Activated CD8-positive, alpha-beta memory T cell treated with anti-CD3 and anti-CD28 coated beads, Interleukin-2, amount 50 U/mL, for 24 hours (primary cell): ENCODE data around the gene TNPO3.

Experiments
- DNase-seq: peaks from one replicate; pipeline ENCODE4 v3.0.0-alpha.2; 2020; ENCODE audit errors: extremely low read depth

Gene TNPO3

GRCh38 chr7:129054438-129055293 is at the start of gene TNPO3:
Gene TNPO3 (minus strand): TSS chr7:129055111. CDS start chr7:129054770, 341 bp downstream.
- DNase-seq, result peak; percentile 86

DNA sequence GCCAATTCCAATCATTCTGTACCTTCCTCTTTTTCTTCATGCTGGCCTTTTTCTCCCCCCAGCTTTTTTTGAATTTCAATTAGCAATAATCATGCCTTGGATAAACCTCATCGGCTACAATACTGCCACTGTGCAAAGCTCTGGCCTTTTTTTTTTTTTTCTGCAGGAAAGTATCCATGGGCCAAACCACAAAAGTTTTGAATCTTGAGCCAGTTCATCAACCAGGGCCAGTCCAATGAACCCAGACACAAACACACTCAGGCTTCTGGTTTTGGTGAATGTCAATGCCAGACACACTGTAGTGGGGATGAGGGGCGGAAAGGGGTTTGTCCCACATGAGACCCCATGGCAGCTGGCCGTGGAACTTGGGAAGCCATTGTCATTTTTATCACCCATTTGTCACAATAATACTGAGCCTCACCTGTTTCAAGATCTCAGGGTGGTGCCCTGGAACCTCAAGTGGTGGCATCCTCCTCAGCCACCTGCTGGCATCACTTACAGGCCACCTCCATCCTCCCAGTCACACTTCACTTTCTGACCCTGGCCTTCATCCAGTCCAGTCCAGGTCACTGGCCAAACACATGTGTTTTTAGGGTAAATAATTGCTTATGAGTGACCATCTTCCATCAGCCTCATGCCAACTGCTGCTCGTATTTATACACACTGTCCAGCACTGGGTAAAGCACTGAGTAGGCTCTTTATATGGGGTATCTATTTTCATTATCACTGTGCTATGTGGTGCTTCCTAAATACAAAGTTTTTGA is 48.8 kb upstream of the TNPO3 start:
- DNase-seq, result no peak

- DNase-seq, result no peak
Observed at GRCh38 chr7:129101746-129102145, 46.8 kb upstream of the TNPO3 start.

GRCh38 chr7:129100827-129101166 is 45.9 kb upstream of the TNPO3 start:
- DNase-seq, result no peak

DNA sequence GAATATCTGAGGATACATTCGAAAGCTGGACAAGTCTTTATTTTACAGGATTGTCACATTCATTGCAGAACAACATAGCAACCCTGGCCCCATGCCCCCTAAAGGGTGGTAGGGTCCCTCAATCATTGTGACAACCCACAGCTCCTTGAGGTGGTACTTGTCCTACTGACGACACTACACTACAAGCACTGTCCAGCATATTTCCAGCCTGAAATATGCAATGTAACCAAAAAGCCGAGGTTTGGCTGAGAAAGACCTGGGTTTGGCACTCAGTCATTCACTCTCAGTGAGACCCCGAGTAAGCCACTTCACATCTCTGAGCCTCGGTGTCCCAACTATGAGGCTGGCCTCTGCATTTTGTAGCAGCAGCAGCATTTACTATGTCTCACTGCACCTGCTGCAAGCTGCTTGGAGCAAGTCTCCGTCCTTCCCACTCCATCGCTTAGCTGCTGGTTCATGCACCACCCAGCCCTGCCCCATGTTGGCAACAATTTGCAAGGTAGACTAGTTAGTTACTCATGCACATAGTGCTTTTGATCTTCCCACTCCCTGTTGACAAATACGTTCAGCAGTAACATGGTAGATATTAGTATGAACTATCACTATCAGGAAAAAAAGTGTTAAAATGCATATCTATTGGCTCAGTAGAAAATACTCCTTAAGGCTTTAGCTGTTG is 43.6 kb upstream of the TNPO3 start:
- DNase-seq, result no peak

- no peak for DNase-seq
Observed at GRCh38 chr7:129095258-129095657, 40.3 kb upstream of the TNPO3 start.

DNA sequence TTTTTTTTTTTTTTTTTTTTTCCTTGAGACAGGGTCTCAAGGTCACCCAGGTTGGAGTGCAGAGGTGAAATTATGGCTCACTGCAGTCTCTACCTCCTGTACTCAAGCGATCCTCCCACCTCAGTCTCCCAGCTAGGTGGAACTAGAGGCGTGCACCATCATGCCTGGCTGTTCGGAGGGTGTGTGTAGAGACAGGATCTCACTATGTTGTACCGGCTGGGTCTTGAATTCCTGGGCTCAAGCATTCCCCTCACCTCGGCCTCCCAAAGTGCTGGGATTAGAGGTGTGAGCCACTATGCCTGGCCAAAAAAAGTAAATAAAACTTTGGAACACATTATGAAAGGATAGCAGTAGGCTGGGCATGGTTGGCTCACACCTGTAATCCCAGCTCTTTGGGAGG is 39.6 kb upstream of the TNPO3 start:
- no peak for DNase-seq

DNA sequence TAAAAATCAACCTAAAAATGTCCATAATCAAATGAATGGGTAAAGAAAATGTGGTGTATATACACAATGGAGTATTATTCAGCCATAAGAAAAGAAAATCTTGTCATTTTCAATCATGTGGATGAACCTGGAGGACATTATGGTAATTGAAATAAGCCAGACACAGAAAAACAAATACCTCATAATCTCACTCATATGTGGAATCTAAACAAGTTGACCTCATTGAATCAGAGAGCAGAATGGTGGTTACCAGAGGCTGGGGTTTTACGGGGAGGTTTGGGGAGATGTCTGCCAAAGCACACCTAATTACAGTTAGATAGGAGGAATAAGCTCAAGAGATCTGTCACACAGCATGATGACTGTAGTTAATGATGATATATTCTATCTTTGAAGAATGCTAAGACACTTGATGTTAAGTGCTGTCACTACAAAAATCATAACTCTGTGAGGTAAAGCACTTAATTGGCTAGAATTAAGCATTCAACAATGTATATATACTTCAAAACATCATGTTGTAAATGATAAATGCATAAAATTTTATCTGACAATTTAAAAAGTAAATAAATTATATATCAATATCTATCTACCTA is 39.1 kb upstream of the TNPO3 start:
- no peak for DNase-seq

- DNase-seq, result peak; percentile 65
Observed at GRCh38 chr7:129091484-129092002, 36.6 kb upstream of the TNPO3 start.

GRCh38 chr7:129090300-129090907 is 35.5 kb upstream of the TNPO3 start:
- DNase-seq, result no peak

GRCh38 chr7:129089521-129090212 is 34.8 kb upstream of the TNPO3 start:
- no peak for DNase-seq

- no peak for DNase-seq
Observed at GRCh38 chr7:129084801-129085551, 30.1 kb upstream of the TNPO3 start.

GRCh38 chr7:129083525-129083924 is 28.6 kb upstream of the TNPO3 start:
- DNase-seq, result no peak

GRCh38 chr7:129078455-129078854 is 23.5 kb upstream of the TNPO3 start:
- no peak for DNase-seq

DNA sequence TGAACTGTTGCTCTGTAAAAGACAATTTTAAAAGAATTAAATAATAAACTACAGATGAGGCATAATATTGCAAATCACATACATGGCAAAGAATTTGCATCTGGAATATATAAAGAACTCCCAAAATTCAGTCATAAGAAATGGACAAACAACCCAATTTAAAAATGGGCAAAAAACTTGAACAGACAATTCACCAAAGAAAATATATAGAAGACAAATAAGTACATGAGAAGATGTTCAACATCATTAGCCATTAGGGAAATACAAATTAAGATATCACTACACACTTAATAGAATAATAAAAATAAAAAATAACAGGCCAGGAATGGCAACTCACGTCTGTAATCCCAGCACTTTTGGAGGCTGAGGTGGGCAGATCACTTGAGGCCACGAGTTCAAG is 22.0 kb upstream of the TNPO3 start:
- DNase-seq, result no peak

- DNase-seq, result no peak
Observed at GRCh38 chr7:129074994-129075393, 20.1 kb upstream of the TNPO3 start.

GRCh38 chr7:129074361-129074871 is 19.5 kb upstream of the TNPO3 start:
- DNase-seq, result no peak

- no peak for DNase-seq
Observed at GRCh38 chr7:129073738-129074137, 18.8 kb upstream of the TNPO3 start.

DNA sequence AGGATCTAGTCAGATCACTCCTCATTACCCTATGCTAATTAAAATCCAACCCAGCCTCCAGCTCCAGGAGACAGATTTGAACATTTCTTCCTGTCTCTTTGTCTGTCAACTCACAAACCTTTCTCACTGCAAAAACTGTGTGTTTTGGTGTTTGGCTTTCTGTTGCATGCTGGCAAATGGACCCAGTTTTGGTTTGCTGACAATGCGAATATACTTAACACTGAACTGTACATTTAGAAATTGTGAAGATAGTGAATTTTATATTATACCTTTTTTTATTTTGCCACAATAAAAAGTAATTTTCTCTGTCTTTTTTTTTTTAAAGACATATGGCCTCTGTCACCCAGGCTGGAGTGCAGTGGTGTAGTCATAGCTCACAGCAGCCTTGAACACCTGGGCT is 18.3 kb upstream of the TNPO3 start:
- no peak for DNase-seq

- no peak for DNase-seq
Observed at GRCh38 chr7:129072479-129073011, 17.6 kb upstream of the TNPO3 start.
